HG02678 (cell line): ENCODE measurements around the gene ABCF2.

ENCODE experiments used
- ATAC-seq: cut with Tn5 transposase; IDR thresholded peaks from one replicate; pipeline ENCODE4 v1.9.1; 2021; ENCODE audit warnings: mild to moderate bottlenecking, moderate library complexity; ENCODE audit not compliant: unreplicated experiment

ABCF2 gene

GRCh38 chr7:151226560-151226874 is 488 bp downstream of the ABCF2 start:
- peak; percentile 5 for ATAC-seq

GRCh38 chr7:151225948-151226510 is 976 bp downstream of the ABCF2 start:
- ATAC-seq: no peak

- no peak for ATAC-seq
Observed at GRCh38 chr7:151223728-151224127, 3.3 kb downstream of the ABCF2 start.

- no peak for ATAC-seq
Observed at GRCh38 chr7:151218170-151218569, 8.8 kb downstream of the ABCF2 start.

DNA sequence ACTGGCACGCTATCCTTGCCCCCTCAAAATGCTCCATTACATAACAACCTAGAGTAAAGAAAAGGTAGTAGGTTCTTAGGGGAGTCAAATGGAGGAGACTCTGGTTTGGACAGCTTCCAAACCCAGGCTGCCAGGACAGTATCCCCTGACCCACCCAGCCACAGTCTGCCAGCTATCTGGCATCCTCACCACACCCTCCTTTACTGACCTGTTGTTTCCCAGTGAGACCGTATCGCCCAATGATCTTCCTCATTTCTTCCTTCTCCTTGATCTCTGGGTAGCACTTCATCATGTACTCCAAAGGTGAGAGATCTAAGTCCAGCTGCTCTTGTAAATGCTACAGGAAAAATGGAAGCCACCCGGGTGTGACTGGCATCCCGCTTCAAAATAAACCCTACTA is 11.6 kb downstream of the ABCF2 start:
- no peak for ATAC-seq

GRCh38 chr7:151213826-151214225 is 13.2 kb downstream of the ABCF2 start:
- no peak for ATAC-seq

GRCh38 chr7:151212626-151213025 is 14.4 kb downstream of the ABCF2 start:
- no peak for ATAC-seq

DNA sequence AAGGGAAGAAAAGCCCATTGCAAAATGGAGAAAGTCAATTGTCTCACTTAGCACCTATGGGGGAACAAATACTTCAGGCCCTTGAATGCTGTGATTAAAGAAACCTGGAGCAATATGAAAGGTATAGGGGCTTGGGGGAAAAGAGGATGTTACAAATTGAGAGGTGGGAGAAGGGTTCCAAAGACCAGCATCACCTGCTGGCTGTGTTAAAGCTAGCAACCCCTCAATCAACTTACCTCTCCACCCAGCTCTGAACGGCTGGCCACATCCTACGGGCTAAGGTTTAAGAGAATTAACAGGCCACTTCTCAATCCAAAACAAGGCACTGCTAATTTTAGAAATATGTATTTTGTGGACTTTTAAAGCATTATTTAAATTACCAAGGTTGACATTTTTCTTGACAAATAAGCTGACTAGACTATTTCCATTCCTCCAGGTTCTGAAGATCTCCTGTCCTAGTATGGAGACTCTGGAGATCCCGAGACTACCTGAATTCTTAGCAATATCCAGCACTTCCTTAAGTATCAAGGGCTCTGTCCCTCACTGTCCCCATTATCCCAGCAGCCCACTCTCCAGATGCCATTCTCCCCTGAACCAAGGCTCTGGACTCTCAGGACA is 15.7 kb downstream of the ABCF2 start:
- ATAC-seq: no peak

- ATAC-seq: no peak
Observed at GRCh38 chr7:151210087-151210854, 16.7 kb downstream of the ABCF2 start, which contains the start of gene H2BK1. Gene H2BK1 (minus strand): TSS chr7:151210488. CDS start chr7:151210318, 170 bp downstream.

- no peak for ATAC-seq
Observed at GRCh38 chr7:151209588-151209987, 17.4 kb downstream of the ABCF2 start.

DNA sequence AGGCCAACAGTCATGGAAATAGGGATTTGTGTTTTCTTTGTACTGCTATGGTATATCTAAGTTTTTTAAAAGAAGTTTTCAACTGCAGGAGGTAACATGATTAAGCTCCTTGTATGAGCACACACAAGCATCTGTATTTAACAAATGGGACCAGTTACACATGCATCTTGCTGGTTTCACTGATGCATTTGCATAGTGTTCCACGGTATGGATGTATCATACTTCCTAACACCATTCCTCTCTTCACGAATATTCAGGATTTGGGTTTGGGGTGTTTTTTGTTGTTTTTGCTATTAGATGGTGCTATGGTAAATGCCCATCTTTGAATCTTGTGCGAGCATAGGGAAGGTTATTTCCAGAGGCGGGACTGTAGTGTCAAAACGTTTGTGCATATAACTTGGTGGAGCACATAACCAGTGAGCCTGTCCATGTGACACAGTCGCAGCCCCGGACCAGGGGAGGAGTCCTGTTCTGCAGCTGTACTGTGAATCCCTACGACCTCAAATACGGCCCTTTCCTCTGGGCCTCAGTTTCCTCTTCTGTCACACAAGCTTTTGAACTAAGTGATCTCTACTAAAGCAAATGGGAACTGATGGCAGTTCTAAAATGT is 18.6 kb downstream of the ABCF2 start:
- ATAC-seq: no peak

DNA sequence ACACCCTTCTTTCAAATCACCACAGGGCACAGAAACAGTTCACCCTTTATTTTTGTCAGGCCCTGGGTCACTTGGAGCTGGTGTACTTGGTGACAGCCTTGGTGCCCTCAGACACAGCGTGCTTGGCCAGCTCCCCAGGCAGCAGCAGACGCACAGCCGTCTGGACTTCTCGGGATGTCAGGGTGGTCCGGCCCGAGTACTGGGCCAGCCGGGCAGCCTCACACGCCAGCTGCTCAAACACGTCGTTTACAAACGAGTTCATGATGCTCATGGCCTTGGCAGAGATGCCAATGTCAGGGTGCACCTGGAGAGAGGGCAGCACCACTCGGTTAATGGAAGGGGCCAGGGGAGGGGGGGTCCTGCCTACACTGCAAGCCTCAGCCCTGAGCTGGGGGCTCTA is 19.2 kb downstream of the ABCF2 start:
- no peak for ATAC-seq

DNA sequence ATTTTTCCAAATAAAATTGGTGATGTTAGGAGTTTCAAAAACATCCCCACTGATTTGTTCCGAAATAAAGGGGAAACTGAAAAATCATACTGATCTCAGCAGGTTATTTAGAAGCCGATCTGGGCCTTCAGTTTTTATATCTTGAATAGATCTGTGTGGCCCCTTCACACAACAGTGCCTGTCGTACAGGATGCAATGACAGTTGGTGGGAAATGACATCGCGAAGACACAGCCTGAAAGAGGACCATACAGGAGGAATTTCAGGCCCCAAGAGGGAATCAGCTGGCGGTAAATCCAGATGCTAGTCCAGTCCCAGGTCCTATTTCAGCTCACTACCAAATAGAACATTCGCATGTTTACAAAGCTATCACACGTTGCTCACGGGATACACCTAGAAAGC is 19.7 kb downstream of the ABCF2 start:
- no peak for ATAC-seq

GRCh38 chr7:151206914-151207313 is 20.1 kb downstream of the ABCF2 start:
- ATAC-seq: no peak

DNA sequence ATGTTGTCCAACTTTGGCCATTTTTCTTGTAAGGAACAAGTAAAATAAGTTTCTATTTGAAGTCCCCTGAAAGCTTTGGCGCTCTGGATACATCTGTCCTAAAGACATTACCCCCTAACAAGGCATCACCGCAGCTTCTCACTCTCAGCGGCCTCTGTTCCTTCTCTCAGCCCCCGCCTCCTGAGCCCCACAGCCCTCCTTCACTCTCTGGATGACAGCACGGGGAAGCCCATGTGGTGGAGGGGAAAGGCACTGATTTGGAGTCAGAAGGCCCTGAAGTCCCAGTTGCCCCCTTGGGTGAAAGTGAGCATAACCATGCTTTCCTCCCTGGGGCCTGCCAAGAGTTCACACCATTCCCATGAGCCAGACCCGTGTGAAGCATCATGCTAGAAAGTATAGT is 21.3 kb downstream of the ABCF2 start:
- no peak for ATAC-seq

DNA sequence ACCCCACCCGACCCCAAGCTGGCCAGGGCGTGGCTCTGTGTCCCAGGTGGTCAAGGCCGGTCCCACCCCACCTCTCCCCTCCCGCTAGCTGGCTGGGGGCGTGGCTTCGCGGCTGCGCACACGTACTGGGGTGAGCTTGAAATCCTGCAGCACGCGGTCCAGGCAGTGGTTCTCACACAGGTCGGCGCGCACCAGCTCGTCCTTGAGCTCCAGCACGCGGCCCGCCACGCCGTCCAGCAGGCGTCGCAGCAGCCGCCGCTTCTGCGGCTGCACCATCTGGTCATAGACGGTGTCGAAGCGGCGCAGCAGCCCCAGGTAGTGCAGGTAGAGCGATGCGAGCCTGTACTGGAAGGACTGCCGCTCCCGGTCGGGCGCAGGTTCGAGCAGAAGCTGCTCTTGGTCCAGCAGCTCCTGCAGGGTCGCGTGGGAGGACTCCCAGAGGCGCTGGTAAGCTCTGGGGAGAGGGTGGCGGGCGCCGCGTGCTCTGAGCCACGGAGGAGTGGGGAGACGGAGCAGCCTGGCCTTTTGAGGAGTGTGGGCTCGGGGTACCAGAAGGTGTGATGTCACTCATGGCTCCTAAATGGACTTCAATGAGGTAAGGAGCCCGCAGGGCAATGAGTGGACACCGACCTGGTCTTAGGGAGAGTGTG is 22.5 kb downstream of the ABCF2 start:
- ATAC-seq: no peak

- ATAC-seq: no peak
Observed at GRCh38 chr7:151202836-151203235, 24.2 kb downstream of the ABCF2 start.

DNA sequence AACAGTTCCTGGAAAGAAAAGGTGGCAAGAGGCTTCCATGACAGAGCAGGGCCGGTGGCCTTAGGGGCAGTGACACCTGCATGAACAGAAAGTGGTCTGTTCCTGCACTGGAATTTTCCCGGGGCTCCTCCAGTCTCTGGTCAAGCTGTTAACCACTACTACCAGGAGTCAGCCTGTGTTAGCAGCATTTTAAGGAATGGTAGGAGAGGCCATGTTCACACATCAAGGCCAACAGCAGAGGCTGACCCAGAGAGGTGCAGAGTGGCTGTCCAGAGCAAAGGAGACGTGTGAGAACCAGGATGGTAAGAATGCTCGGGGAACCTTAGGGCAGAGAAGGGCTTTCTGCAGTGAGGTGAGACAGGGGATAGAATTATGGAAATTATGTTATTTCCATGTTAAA is 25.3 kb downstream of the ABCF2 start:
- ATAC-seq: no peak

GRCh38 chr7:151201344-151201743 is 25.7 kb downstream of the ABCF2 start:
- no peak for ATAC-seq

- ATAC-seq: no peak
Observed at GRCh38 chr7:151198945-151199848, 27.8 kb downstream of the ABCF2 start.
